HG03135 (cell line): Measurements from ENCODE around the gene CD320.
"Not testable (repeated sequence)": the region's sequence is repeated elsewhere in the genome, so short reads cannot be mapped to it uniquely, and the experiment has no call there.

Source experiments
- ATAC-seq: cut with Tn5 transposase; IDR thresholded peaks from one replicate; pipeline ENCODE4 v1.9.1; 2021; ENCODE audit warnings: mild to moderate bottlenecking, moderate library complexity; ENCODE audit not compliant: unreplicated experiment

CD320 gene

DNA sequence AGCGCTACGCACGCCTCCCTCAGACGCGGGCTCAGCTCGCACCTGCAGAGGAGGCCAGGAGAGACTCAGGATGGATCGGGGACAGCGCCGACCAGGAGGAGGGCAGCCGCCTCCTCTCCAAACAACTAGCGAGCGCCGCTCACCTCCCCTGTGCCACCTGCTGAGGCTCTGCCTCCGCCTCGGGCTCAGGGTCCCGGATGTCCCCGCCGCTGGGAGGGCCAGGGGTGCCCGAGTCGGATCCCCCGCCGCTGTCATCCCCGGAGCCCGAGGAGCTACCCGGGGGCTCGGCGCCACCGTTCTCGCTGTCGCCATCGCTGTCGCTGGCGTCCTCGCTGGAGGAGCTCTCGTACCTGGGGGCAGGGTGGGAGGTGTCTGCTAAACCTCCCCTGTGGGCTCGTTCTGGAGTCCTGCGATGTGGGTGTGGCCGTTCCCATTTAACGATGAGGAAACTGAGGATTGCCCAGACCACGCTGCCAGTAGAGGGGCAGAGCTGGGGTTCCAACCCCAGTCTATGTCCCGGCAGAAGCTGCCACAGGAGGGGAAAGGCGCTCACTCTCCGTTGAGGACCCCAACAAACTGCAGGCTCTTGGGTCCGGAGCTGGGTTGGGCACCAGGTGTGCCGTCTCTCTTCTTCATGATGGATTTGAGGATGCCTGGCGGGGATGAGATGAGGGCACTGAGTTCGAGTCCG lies 25.8 kb upstream of the CD320 start:
- no peak for ATAC-seq

DNA sequence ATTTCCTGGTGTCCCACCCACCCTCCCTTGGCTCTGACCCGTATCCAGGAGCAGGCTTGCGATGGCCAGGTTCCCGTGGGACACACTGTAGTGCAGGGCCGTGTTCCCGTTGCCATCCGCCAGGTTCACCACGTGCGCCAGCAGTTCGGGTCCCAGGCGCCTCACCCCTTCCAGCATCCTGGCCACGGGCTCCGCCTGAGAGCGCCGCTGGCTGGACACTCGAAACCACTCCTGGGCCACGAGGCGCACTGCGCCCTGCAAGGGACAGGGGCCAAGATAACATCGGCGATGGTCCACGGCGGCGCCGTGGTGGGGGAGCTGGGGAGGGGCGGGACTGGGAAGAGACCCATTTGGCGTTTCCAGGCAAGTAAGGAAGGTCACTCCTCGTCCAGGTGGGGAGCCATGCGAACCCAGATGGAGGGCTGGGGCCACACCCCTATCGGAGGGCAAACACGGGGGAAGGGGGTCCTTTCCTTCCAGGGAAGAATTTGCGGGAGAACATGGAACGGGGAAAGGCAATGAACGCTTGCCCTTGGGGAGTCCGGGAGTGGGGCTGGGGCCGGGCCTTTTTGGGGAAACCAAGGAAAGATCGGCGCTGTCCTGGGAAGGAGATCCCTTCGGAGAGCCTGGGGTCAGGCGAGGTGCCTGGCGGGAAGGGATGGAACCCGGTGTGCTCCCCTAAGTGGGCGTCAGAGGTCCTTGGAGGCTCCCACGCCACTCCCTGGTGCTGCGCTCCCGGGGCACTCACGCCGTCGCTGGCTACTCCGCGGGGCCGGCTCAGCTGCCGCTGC lies 25.0 kb upstream of the CD320 start:
- no peak for ATAC-seq

DNA sequence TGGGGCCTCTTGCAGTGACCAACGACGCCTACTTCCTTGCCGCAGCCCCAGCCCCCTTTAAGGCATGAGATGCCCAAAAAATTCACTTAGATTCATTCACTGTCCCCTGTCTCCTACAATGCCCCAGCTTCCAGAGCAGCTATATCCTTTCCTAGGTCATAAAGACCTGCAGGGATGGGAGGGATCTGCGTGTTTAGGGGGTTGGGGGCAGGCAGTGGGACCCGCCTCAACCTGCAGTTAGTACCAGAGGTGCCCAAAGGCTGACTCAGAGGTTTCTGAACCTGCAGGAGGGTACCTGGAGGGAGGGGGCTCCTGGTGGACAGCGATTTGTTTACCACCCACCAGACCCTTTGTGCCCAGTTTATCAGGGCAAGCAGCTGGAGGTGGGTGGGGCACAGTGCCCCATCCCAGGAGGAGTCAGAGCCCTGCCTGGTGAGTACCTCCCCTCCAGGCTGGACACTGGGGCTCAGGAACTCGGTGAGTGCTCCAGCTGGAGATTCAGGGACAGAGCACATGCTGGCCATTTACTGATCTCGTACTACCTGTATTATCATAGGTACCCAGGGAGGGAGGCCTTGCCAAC lies 23.2 kb upstream of the CD320 start:
- ATAC-seq = no peak

DNA sequence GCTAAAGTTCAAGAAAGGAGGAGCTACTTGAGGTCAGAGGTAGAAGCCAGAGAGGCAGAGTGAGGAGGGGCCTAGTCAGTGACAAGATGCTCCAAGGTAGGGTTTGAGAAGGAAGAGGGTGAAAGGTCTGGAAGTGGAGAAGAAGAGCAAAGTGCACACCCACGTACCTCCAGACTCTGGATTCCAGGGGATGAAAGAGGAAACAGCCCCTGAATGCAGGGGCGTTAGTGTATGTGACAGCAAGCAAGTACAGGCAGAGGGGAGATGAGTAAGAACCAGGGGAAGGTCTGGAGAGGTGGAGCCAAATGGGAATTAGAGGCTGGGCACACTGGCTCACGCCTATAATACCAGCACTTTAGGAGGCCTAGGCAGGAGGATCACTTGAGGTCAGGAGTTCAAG lies 21.8 kb upstream of the CD320 start:
- ATAC-seq = no peak

DNA sequence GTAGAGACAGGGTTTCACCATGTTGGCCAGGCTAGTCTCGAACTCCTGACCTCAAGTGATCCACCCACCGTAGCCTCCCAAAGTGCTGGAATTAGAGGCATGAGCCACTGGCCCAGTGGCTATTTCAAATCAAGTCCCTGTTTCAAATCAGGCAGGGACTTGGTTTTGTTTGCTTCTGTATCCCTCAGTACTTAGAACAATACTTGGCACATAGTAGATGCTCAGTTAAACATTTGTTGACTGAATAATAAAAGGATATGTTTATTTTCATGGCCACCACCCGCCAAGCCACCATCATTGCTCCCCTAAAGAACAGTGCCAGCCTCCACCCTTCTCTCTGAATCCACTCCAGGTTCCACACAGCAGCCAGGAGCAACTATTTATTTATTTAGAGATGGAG lies 17.3 kb upstream of the CD320 start:
- no peak for ATAC-seq

DNA sequence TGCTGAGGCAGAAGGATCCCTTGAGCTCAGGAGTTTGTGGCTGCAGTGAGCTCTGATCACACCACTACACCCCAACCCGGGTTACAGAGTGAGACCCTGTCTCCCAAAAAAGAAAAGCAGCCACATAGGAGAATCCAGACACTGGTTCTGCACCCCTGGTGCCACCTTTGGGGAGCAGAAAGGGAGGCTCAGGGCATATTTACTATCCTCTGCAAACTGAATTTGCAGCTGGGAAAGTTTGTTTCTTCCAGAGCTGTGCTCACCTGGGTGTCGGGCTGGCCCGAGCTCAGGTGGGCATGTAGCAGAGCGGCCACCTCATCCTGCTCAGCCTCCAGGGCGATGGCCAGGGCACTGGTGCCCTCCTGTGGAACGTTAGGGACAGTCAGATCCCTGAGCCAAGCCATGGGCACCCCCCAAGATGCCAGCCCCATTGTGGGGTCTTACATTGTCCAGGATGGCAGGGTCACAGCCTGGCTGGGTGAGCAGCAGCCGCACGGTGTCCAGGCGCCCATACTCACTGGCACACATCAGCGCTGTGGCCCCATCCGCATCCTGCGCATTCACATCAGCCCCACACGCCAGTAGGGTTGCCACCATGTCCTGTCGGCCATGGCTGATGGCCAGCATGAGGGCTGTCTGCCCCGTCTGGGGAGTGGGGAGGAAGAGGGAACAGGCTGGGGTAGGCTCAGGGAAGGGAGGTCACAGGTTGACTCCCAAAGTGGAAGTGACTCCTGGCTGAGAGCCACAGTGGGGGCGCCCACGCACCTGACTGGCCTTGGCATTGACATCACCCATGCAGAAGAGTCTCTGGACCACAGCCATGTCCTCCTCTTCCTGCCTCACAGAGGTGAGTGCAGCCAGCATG lies 16.3 kb upstream of the CD320 start:
- ATAC-seq = no peak

DNA sequence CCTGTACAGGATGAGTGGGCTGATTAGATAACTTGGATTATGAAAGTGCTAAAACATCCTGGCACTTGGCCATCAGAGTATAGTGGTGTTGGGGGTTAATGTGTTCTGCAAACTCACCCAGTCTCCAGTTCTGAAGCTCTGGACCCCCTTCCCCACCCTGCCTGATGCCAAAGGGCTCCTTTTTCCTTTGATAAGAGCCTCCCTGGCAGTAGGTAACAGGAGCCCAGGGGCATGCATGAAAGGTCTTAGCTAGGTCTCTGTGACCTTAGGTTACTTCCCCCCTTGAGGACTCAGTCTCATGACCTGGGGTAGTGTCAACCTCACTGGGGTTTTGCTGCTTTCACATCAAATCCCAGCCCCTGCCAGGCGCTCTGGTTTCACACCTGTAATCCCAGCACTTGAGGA lies 15.6 kb upstream of the CD320 start:
- no peak for ATAC-seq

- no peak for ATAC-seq
Measured at GRCh38 chr19:8322638-8322997, 14.5 kb upstream of the CD320 start.

DNA sequence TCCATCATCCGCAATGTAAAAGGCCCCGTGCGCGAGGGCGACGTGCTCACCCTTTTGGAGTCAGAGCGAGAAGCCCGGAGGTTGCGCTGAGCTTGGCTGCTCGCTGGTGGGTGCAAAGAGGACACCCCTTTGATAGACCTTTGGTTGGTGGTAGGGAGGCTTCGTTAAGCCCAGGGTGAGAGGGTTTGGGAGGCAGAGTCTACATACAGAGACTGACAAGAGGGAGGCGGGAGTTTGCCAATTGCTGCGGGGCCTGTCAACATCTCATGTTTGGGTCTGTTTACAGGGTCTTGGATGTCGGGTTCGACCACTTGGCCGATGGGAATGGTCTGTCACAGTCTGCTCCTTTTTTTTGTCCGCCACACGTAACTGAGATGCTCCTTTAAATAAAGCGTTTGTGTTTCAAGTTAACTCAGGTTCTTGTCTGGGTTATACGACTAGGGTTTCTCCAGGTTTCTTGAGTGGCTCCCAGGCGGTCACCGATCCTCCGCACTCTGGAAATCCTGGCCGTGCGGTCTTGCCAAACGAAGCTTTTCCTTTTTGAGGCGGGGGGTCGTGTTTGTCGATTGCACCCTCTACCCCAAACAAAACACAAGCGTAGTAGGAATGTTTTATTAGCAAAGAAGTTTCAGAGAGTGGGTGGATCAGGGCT lies 14.0 kb upstream of the CD320 start:
- ATAC-seq = no peak

DNA sequence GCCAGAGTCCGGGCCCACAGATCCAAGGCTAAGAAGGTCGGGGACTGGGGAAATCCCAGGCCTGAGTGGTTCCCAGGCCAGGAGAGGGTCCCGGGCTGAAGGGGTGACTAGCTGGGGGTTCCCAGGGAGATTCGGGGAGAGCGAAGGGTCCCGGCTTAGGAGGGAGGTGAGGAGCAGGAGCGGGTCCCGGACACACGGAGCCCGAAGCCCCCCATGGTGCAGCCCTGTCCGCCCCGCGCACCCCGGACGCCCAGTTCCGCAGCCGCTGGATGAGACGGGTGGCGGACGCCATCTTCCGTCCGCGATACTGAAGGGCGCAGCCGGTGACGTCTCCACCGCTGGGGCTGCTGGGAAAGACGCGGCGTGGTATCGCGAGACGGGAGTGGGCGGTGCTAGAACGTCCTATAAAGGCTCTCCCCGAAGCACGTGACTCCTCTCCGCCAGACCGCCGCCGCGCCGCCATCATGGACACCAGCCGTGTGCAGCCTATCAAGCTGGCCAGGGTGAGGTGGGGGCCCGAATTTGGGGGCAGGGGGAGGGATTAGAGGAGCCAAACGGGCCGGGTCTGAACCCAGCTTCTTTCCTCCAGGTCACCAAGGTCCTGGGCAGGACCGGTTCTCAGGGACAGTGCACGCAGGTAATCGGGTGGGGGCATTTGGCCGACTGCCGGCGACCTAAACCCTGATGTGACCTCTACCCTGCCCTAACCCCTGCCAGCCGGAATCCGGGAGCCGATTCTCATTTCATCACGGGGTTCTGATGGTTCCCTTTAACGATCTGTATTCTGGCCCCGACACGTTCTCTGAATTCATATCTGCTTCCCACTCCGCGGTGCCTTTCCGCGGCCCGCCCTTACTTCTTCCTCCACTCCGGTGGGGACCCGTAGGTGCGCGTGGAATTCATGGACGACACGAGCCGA lies 13.2 kb upstream of the CD320 start, which contains the start of the genes NDUFA7 and RPS28:
Gene NDUFA7, minus strand, starts transcription at position 309 of the 919 bp plus-strand sequence. Its CDS starts 17 bp downstream, at position 292.
Gene RPS28, plus strand, starts transcription at position 430 of the 919 bp plus-strand sequence. Its CDS starts 35 bp downstream, at position 465.
- ATAC-seq = peak; percentile 90

- ATAC-seq = peak; percentile 12
Measured at GRCh38 chr19:8320564-8321066, 12.5 kb upstream of the CD320 start.

- ATAC-seq = no peak
Measured at GRCh38 chr19:8319807-8320520, 11.8 kb upstream of the CD320 start.

DNA sequence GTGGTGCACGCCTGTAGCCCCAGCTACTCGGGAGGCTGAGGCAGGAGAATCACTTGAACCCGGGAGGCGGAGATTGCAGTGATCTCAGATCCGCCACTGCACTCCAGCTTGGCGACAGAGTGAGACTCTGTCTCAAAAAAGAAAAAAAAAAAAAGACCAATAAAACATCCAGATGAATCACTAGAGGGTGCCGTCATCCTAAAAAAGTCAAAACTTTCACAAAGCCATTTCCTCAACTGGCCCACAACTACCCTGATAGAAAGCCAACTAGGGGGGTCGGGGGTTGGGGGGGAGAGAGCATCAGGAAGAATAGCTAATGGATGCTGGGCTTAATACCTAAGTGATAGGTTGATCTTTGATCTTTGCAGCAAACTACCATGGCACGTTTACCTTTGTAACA lies 10.7 kb upstream of the CD320 start:
- not testable (repeated sequence) for ATAC-seq

GRCh38 chr19:8316351-8317125 lies 8.4 kb upstream of the CD320 start:
- no peak for ATAC-seq

DNA sequence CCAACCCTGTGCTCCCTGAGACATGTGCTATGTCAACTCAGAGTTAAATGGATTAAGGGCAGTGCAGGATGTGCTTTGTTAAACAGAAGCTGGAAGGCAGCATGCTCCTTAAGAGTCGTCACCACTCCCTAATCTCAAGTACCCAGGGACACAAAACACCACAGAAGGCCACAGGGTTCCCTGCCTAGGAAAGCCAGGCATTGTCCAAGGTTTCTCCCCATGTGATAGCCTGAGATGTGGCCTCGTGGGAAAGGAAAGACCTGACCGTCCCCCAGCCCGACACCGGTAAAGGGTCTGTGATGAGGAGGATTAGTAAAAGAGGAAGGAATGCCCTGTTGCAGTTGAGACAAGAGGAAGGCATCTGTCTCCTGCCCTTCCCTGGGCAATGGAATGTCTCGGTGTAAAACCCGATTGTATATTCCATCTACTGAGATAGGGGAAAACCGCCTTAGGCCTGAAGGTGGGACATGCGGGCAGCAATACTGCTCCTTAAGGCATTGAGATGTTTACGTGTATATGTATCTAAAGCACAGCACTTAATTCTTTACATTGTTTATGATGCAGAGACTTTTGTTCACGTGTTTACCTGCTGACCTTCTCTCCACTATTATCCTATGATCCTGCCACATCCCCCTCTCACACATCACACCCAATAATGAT lies 7.0 kb upstream of the CD320 start:
- ATAC-seq = not testable (repeated sequence)

- ATAC-seq = no peak
Measured at GRCh38 chr19:8311461-8312260, 3.5 kb upstream of the CD320 start.
